ENCODE data around the gene CEP112. TPM values are rescaled to one million over a fixed set of nuclear protein-coding genes. Genes with fewer than 3 reads are reported as not detected.

The CEP112 gene
- total RNA-seq, 1 donor from 2014 or later, result 9.7 TPM

DNA sequence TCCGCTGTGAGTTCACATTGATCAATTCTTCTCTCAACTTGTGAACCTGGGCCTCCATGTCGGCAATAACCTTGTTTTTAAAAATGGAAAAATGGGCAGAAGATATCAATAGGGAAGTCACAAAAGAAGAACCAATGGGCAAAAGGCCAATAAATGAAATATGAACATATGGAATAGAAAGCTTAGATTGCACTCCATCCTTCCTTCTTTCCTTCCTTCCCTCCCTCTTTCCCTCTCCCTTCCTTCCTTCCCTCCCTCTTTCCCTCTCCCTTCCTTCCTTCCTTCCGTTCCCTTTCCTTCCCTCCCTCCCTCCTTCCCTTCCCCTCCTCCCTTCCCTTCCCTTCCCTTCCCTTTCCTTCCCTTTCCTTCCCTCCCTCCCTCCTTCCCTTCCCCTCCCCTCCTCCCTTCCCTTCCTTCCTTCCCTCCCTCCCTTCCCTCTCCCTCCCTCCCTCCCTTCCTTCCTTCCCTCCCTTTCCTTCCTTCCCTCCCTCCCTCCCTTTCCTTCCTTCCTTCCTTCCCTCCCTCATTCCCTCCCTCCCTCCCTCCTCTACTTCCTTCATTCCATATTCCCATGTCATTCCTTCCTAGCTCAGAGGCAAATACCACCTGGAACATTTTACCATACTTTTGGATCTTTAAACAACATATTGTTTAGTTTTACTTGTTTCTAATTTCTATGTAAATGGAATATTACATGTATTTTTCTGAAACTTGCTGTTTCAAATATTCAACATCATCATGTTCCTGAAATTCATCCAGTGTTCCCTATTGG lies 339.8 kb downstream of the CEP112 start:
- no peak overlapping the region for H3K4me3 Mint-ChIP-seq

GRCh38 chr17:65850486-65850885 lies 341.4 kb downstream of the CEP112 start:
- peaks cover 4% of the 10 kb centered on the region for H3K4me1 Mint-ChIP-seq
- Histone ChIP-seq H3K4me3 (no peak overlapping the region), H3K9me3 (ENCODE audit: low read depth) (no peaks in the 10 kb centered on the region), H3K4me1 (no peaks in the 10 kb centered on the region), H3K36me3 (no peaks in the 10 kb centered on the region), H3K4me2 (no peak overlapping the region), H3K27ac (no peak overlapping the region), H3F3A (ENCODE audit: low read depth) (no peaks in the 10 kb centered on the region), H3K79me2 (ENCODE audit: low read depth) (no peaks in the 10 kb centered on the region), H3K27me3 (no peaks in the 10 kb centered on the region), H4K20me1 (ENCODE audit: low read depth) (no peaks in the 10 kb centered on the region), H2AFZ (replicated peaks) (no peak overlapping the region), H3K9ac (no peak overlapping the region)
- no peaks in the 10 kb centered on the region for H3K27me3 Mint-ChIP-seq (ENCODE audit: insufficient read depth, low read depth)
- H3K36me3 Mint-ChIP-seq, result peaks cover 27% of the 10 kb centered on the region
- no peak for TF ChIP-seq EZH2 (IDR thresholded peaks at IDR 0.05)
- TF ChIP-seq EZH2phosphoT487 (IDR thresholded peaks at IDR 0.05), result no peak
- no peak for TF ChIP-seq CTCF (IDR thresholded peaks at IDR 0.05)
- H3K27ac Mint-ChIP-seq, result no peak overlapping the region
- H3K4me3 Mint-ChIP-seq, result no peak overlapping the region
- H3K9me3 Mint-ChIP-seq, result peaks cover 4% of the 10 kb centered on the region
- DNase-seq (ENCODE audit: low spot score), result no peak

More for the DNA sequence above, 339.8 kb downstream of the CEP112 start:
- Histone ChIP-seq H3K27me3 (no peaks in the 10 kb centered on the region), H3K4me1 (no peaks in the 10 kb centered on the region), H3K79me2 (ENCODE audit: low read depth) (no peaks in the 10 kb centered on the region), H3K9me3 (ENCODE audit: low read depth) (no peaks in the 10 kb centered on the region), H3F3A (ENCODE audit: low read depth) (no peaks in the 10 kb centered on the region), H3K4me2 (no peak overlapping the region), H2AFZ (replicated peaks) (no peak overlapping the region), H3K9ac (no peak overlapping the region), H3K36me3 (no peaks in the 10 kb centered on the region), H4K20me1 (ENCODE audit: low read depth) (no peaks in the 10 kb centered on the region), H3K4me3 (no peak overlapping the region), H3K27ac (no peak overlapping the region)
- H3K27me3 Mint-ChIP-seq (ENCODE audit: insufficient read depth, low read depth), result no peaks in the 10 kb centered on the region
- H3K27ac Mint-ChIP-seq, result no peak overlapping the region
- peaks cover 1% of the 10 kb centered on the region for H3K9me3 Mint-ChIP-seq
- H3K36me3 Mint-ChIP-seq, result peaks cover 22% of the 10 kb centered on the region
- no peak for DNase-seq (ENCODE audit: low spot score)
- H3K4me1 Mint-ChIP-seq, result peaks cover 4% of the 10 kb centered on the region
- TF ChIP-seq EZH2 (IDR thresholded peaks at IDR 0.05) (no peak), CTCF (IDR thresholded peaks at IDR 0.05) (no peak), EZH2phosphoT487 (IDR thresholded peaks at IDR 0.05) (no peak)

DNA sequence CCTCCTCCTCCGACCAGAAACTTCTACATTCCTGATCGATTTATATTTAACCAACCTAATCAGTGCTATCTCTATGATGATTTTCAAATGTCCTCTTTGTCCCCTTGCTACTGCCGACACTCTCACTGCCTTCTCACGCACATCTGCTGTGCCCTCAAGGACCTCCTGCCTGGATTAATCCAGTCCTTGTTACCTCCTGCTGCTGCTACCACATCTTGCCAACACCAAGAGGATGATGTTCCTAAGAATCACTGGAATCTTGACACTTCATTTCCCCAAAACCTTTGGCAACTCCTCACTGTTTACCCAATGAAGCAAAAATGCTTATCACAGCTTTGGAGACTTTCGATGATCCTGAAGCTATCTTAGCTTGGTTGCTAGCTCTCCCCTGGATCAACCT lies 343.2 kb downstream of the CEP112 start:
- no peaks in the 10 kb centered on the region for H3K9me3 ChIP-seq (ENCODE audit: low read depth)
- H3K4me3 ChIP-seq, result no peak overlapping the region
- H3F3A ChIP-seq (ENCODE audit: low read depth), result no peaks in the 10 kb centered on the region
- H4K20me1 ChIP-seq (ENCODE audit: low read depth), result no peaks in the 10 kb centered on the region
- H3K27ac Mint-ChIP-seq, result peak overlapping the region; percentile 4
- no peaks in the 10 kb centered on the region for H3K4me1 ChIP-seq
- TF ChIP-seq CTCF (IDR thresholded peaks at IDR 0.05) (no peak), EZH2phosphoT487 (IDR thresholded peaks at IDR 0.05) (no peak), EZH2 (IDR thresholded peaks at IDR 0.05) (no peak)
- H3K4me3 Mint-ChIP-seq, result no peak overlapping the region
- H2AFZ ChIP-seq (replicated peaks), result no peak overlapping the region
- no peaks in the 10 kb centered on the region for H3K36me3 ChIP-seq
- no peak overlapping the region for H3K4me2 ChIP-seq
- H3K9ac ChIP-seq, result no peak overlapping the region
- H3K9me3 Mint-ChIP-seq, result peaks cover 4% of the 10 kb centered on the region
- H3K4me1 Mint-ChIP-seq, result peaks cover 4% of the 10 kb centered on the region
- H3K27me3 ChIP-seq, result no peaks in the 10 kb centered on the region
- DNase-seq (ENCODE audit: low spot score), result no peak
- H3K27ac ChIP-seq, result no peak overlapping the region
- no peaks in the 10 kb centered on the region for H3K27me3 Mint-ChIP-seq (ENCODE audit: insufficient read depth, low read depth)
- H3K36me3 Mint-ChIP-seq, result peaks cover 27% of the 10 kb centered on the region
- H3K79me2 ChIP-seq (ENCODE audit: low read depth), result no peaks in the 10 kb centered on the region

Data from neural progenitor cell (in vitro differentiated cells).